H9 (cell line): ENCODE data around the gene NDUFB10. TPM values are rescaled to one million over a fixed set of nuclear protein-coding genes. Genes with fewer than 3 reads are reported as not detected.

Source experiments
- DNase-seq: peaks from one replicate; pipeline ENCODE4 v3.0.0-alpha.2; 2017
- H2AFZ ChIP-seq: one replicate; pipeline ENCODE4 v1.6.1; 2013; ENCODE audit warnings: mild to moderate bottlenecking, low read length, control low read depth, moderate library complexity
- H2AK5ac ChIP-seq: 2 replicates; pipeline ENCODE4 v1.6.1; 2013; ENCODE audit warnings: low read length, control low read depth, mixed read lengths; ENCODE audit not compliant: insufficient read length
- H2BK120ac ChIP-seq: one replicate; pipeline ENCODE4 v1.6.1; 2013; ENCODE audit warnings: low read depth, mild to moderate bottlenecking, low read length, control low read depth, inconsistent platforms; ENCODE audit not compliant: poor library complexity, severe bottlenecking
- H2BK12ac ChIP-seq: 2 replicates; pipeline ENCODE4 v1.6.1; 2013; ENCODE audit warnings: low read length, control low read depth, mixed read lengths, low read depth; ENCODE audit not compliant: insufficient read length
- H2BK15ac ChIP-seq: 2 replicates; pipeline ENCODE4 v1.6.1; 2013; ENCODE audit warnings: low read depth, low read length, control low read depth
- H2BK20ac ChIP-seq: one replicate; pipeline ENCODE4 v1.6.1; 2013; ENCODE audit warnings: low read depth, mild to moderate bottlenecking, low read length, control low read depth, inconsistent platforms; ENCODE audit not compliant: poor library complexity, severe bottlenecking
- H2BK5ac ChIP-seq: 2 replicates; pipeline ENCODE4 v1.6.1; 2013; ENCODE audit warnings: low read length, control low read depth, mixed read lengths; ENCODE audit not compliant: insufficient read length
- H3K14ac ChIP-seq: 2 replicates; pipeline ENCODE4 v1.6.1; 2013; ENCODE audit warnings: low read length, control low read depth; ENCODE audit not compliant: insufficient read depth
- H3K18ac ChIP-seq: 2 replicates; pipeline ENCODE4 v1.6.1; 2013; ENCODE audit warnings: low read depth, mild to moderate bottlenecking, mixed read lengths, low read length, control low read depth; ENCODE audit not compliant: insufficient read length
- H3K23ac ChIP-seq: 2 replicates; pipeline ENCODE4 v1.6.1; 2013; ENCODE audit warnings: low read length, control low read depth, mixed read lengths, low read depth; ENCODE audit not compliant: insufficient read length
- H3K23me2 ChIP-seq: 2 replicates; pipeline ENCODE4 v1.6.1; 2013; ENCODE audit warnings: low read depth, mild to moderate bottlenecking, mixed read lengths, low read length, control low read depth; ENCODE audit not compliant: insufficient read length, poor library complexity, severe bottlenecking
- H3K27ac ChIP-seq: 2 replicates; pipeline ENCODE4 v1.5.1; 2013; ENCODE audit warnings: low read length, control low read depth, mixed read lengths, low read depth; ENCODE audit not compliant: insufficient read length
- H3K27me3 ChIP-seq: 2 replicates; pipeline ENCODE4 v1.6.1; 2013; ENCODE audit warnings: low read length, control low read depth, inconsistent platforms; ENCODE audit not compliant: insufficient read depth
- H3K4ac ChIP-seq: 2 replicates; pipeline ENCODE4 v1.6.1; 2013; ENCODE audit warnings: low read depth, mild to moderate bottlenecking, control low read depth, inconsistent platforms, low read length, moderate library complexity
- H3K4me1 ChIP-seq: 2 replicates; pipeline ENCODE4 v1.6.1; 2013; ENCODE audit warnings: low read length, control low read depth, inconsistent platforms; ENCODE audit not compliant: insufficient read depth
- H3K4me2 ChIP-seq: 2 replicates; pipeline ENCODE4 v1.6.1; 2013; ENCODE audit warnings: low read length, control low read depth, mixed read lengths; ENCODE audit not compliant: insufficient read length, insufficient read depth
- H3K56ac ChIP-seq: 2 replicates; pipeline ENCODE4 v1.6.1; 2013; ENCODE audit warnings: low read depth, mild to moderate bottlenecking, mixed read lengths, low read length, control low read depth; ENCODE audit not compliant: insufficient read length
- H3K79me1 ChIP-seq: 2 replicates; pipeline ENCODE4 v1.6.1; 2013; ENCODE audit warnings: low read depth, mild to moderate bottlenecking, moderate library complexity, low read length, control low read depth, inconsistent platforms; ENCODE audit not compliant: insufficient read depth, poor library complexity, severe bottlenecking
- H3K79me2 ChIP-seq: 2 replicates; pipeline ENCODE4 v1.6.1; 2013; ENCODE audit warnings: low read length, control low read depth, inconsistent platforms; ENCODE audit not compliant: insufficient read depth
- H3K9ac ChIP-seq: 2 replicates; pipeline ENCODE4 v1.6.1; 2013; ENCODE audit warnings: low read length, control low read depth, mixed read lengths; ENCODE audit not compliant: insufficient read length; ENCODE audit errors: extremely low read depth
- H3K9me3 ChIP-seq: one replicate; pipeline ENCODE4 v1.6.1; 2013; ENCODE audit warnings: low read depth, low read length, inconsistent platforms; ENCODE audit not compliant: control insufficient read depth
- H3T11ph ChIP-seq: one replicate; pipeline ENCODE4 v1.6.1; 2013; ENCODE audit warnings: mild to moderate bottlenecking, low read length, control low read depth, inconsistent platforms
- H4K20me1 ChIP-seq: one replicate; pipeline ENCODE4 v1.6.1; 2013; ENCODE audit not compliant: control insufficient read depth, insufficient read length, insufficient read depth
- H4K5ac ChIP-seq: 2 replicates; pipeline ENCODE4 v1.6.1; 2013; ENCODE audit warnings: low read depth, mild to moderate bottlenecking, mixed read lengths, low read length, control low read depth; ENCODE audit not compliant: insufficient read length
- H4K8ac ChIP-seq: replicated peaks from 2 replicates; pipeline ENCODE4 v1.6.1; 2013; ENCODE audit warnings: low read length, control low read depth, mixed read lengths, low read depth; ENCODE audit not compliant: insufficient read length
- H4K91ac ChIP-seq: 2 replicates; pipeline ENCODE4 v1.6.1; 2013; ENCODE audit warnings: low read depth, mild to moderate bottlenecking, moderate library complexity, mixed read lengths, low read length, control low read depth; ENCODE audit not compliant: insufficient read length
- H3K27ac Mint-ChIP-seq, 3 experiments: 2 replicates in 2 of 3; 3 replicates in 1 of 3; pipeline ENCODE4 v1.8.0; 2020 to 2021; ENCODE audit warnings: mixed read lengths in 3 of 3, mild to moderate bottlenecking in 1 of 3, moderate library complexity in 1 of 3
- H3K27me3 Mint-ChIP-seq: 2 replicates; pipeline ENCODE4 v1.8.0; 2021; ENCODE audit warnings: low read depth, mild to moderate bottlenecking, moderate library complexity, mixed read lengths
- H3K36me3 Mint-ChIP-seq, 3 experiments: 2 replicates in 2 of 3; 3 replicates in 1 of 3; pipeline ENCODE4 v1.8.0; 2020 to 2021; ENCODE audit warnings: low read depth in 3 of 3, mixed read lengths in 3 of 3; ENCODE audit not compliant: insufficient read depth in 1 of 3
- H3K4me1 Mint-ChIP-seq, 2 experiments: 2 replicates each; pipeline ENCODE4 v1.8.0; 2020; ENCODE audit warnings: mixed read lengths in 2 of 2
- H3K4me3 Mint-ChIP-seq, 2 experiments: 2 replicates in 1 of 2; 3 replicates in 1 of 2; pipeline ENCODE4 v1.8.0; 2020 to 2021; ENCODE audit warnings: mild to moderate bottlenecking in 2 of 2, mixed read lengths in 2 of 2, moderate library complexity in 1 of 2
- H3K9me3 Mint-ChIP-seq, 2 experiments: 2 replicates in 1 of 2; 3 replicates in 1 of 2; pipeline ENCODE4 v1.8.0; 2020; ENCODE audit warnings: mild to moderate bottlenecking in 2 of 2, mixed read lengths in 2 of 2, moderate library complexity in 1 of 2
- WGBS: extraction: QIAGEN DNeasy Blood & Tissue Kit; methylation state at CpG from one replicate; pipeline ENCODE4 v1.1.7; 2013; ENCODE audit warnings: missing lambda C conversion rate, low lambda C conversion rate, mixed read lengths; ENCODE audit not compliant: insufficient read length; ENCODE audit errors: extremely low coverage; 5-methylcytosine and 5-hydroxymethylcytosine counted together
- total RNA-seq: library from RNA; stranded (reverse); gene quantifications from 2 replicates; pipeline ENCODE4 v1.2.1, GENCODE V29; 2021
- TF ChIP-seq, protein P1 (sequence below): fragments of 200-600 bp; sonication (generic); conservative IDR thresholded peaks from 3 replicates; pipeline ENCODE4 v1.8.0; 2021; ENCODE audit warnings: antibody characterized with exemption, mild to moderate bottlenecking

NDUFB10 gene
- total RNA-seq, 1 experiment from 2014 or later = 191 TPM

DNA sequence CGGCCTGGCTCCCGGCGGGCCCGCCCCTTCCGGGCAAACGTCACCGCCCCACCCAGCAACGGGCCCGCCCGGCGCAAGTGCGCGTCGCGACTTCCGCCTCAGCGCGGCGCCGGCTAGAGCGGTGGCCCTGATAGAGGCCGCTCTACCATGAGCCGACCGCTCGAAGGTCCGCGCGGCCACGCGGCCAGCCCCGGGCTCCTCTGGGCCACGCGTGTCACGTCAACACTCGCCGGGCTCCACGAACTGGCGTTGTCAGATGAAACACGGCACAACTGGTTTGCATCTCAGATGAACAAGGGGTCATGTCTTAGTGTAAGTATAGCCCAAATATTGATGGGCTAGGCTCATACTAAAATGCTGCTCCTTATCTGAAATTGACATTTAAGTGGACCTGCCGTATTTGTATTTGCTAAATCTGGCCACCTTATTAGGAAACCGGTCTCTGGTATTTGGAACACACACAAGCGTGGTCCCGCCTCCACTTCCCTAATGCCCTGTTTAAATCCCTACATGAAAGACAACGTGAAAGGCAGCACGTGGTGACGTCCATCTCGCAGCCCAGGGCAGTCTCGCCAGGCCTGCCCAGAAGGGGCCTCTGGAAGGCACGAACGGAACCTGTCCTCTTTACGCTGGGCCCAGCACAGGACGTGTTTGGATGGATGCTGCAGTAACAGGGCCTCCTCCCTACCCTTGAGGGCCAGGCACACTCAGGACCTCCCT is 50.6 kb downstream of the NDUFB10 start, which contains the start of gene ZNF598:
Gene ZNF598 (minus strand): TSS at position 31 of the 720 bp plus-strand sequence.
- H3K27ac Mint-ChIP-seq = peak within 1 kb of the TSS; percentile 74 to 95 (median 77); a peak in 5 of 7 replicates
- H3K4me2 ChIP-seq = peak within 1 kb of the TSS; percentile 74
- no peak within 1 kb of the TSS for H2BK15ac ChIP-seq
- peak within 1 kb of the TSS; percentile 22 for H4K5ac ChIP-seq
- no peak within 1 kb of the TSS for H2BK5ac ChIP-seq
- H3K56ac ChIP-seq = no peak within 1 kb of the TSS
- no peak within 1 kb of the TSS for H3K27ac ChIP-seq
- no peak within 1 kb of the TSS for H2AFZ ChIP-seq
- peaks cover 6% of the 10 kb centered on the region; the same call in 1 of the 2 replicates for H3K4me1 ChIP-seq
- no peak within 1 kb of the TSS for H4K91ac ChIP-seq
- H3K14ac ChIP-seq = peak within 1 kb of the TSS; percentile 82; the same call in 1 of the 2 replicates
- no peak within 1 kb of the TSS for H2BK20ac ChIP-seq
- H3K4me3 Mint-ChIP-seq = peak within 1 kb of the TSS; percentile 85 to 89
- H3K23ac ChIP-seq = no peak within 1 kb of the TSS
- WGBS = no CpG with 5 or more reads among the region's 52 CpGs
- H3K23me2 ChIP-seq = peaks cover 11% of the 10 kb centered on the region
- peaks cover 5 to 16% (median 12%) of the 10 kb centered on the region in 3 experiments for H3K36me3 Mint-ChIP-seq
- TF ChIP-seq, protein P1, sequence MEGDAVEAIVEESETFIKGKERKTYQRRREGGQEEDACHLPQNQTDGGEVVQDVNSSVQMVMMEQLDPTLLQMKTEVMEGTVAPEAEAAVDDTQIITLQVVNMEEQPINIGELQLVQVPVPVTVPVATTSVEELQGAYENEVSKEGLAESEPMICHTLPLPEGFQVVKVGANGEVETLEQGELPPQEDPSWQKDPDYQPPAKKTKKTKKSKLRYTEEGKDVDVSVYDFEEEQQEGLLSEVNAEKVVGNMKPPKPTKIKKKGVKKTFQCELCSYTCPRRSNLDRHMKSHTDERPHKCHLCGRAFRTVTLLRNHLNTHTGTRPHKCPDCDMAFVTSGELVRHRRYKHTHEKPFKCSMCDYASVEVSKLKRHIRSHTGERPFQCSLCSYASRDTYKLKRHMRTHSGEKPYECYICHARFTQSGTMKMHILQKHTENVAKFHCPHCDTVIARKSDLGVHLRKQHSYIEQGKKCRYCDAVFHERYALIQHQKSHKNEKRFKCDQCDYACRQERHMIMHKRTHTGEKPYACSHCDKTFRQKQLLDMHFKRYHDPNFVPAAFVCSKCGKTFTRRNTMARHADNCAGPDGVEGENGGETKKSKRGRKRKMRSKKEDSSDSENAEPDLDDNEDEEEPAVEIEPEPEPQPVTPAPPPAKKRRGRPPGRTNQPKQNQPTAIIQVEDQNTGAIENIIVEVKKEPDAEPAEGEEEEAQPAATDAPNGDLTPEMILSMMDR = no peak
- H3K27me3 Mint-ChIP-seq = no peaks in the 10 kb centered on the region; the same call in 1 of the 2 replicates
- no peaks in the 10 kb centered on the region for H4K20me1 ChIP-seq
- no peak within 1 kb of the TSS for H2BK12ac ChIP-seq
- DNase-seq = peak; percentile 72
- H4K8ac ChIP-seq = peak within 1 kb of the TSS; percentile 45
- H3K9me3 Mint-ChIP-seq = no peaks in the 10 kb centered on the region; a peak in 1 of 5 replicates
- no peak within 1 kb of the TSS for H2AK5ac ChIP-seq
- peaks cover 18 to 28% of the 10 kb centered on the region in 2 experiments for H3K4me1 Mint-ChIP-seq
- H3K9ac ChIP-seq = peak within 1 kb of the TSS; percentile 90
- H3T11ph ChIP-seq = no peak within 1 kb of the TSS
- peaks cover 21% of the 10 kb centered on the region for H3K79me1 ChIP-seq
- no peaks in the 10 kb centered on the region for H3K9me3 ChIP-seq
- no peaks in the 10 kb centered on the region for H3K27me3 ChIP-seq
- H2BK120ac ChIP-seq = no peak within 1 kb of the TSS
- H3K79me2 ChIP-seq = peaks cover 26% of the 10 kb centered on the region; the same call in 1 of the 2 replicates
- H3K4ac ChIP-seq = no peak within 1 kb of the TSS; the same call in 1 of the 2 replicates
- peak within 1 kb of the TSS; percentile 52 for H3K18ac ChIP-seq

Other genes starting within 250 kb of the NDUFB10 start
- 76.9 and 81.9 TPM in 2 replicates for gene NME3, start 188.0 kb upstream of the NDUFB10 start, total RNA-seq
- gene EME2, start 186.7 kb upstream of the NDUFB10 start, total RNA-seq = 60.4 and 63.6 TPM in 2 replicates
- gene MRPS34, start 186.4 kb upstream of the NDUFB10 start, total RNA-seq = 199 and 205 TPM in 2 replicates
- 19.9 and 20.0 TPM in 2 replicates for gene SPSB3, start 177.0 kb upstream of the NDUFB10 start, total RNA-seq
- gene NUBP2, start 176.6 kb upstream of the NDUFB10 start, total RNA-seq = 67.7 and 69.4 TPM in 2 replicates
- not detected in 2 replicates for gene IGFALS, start 165.8 kb upstream of the NDUFB10 start, total RNA-seq
- gene HAGH, start 132.7 kb upstream of the NDUFB10 start, total RNA-seq = 30.0 and 31.0 TPM in 2 replicates
- gene FAHD1, start 132.3 kb upstream of the NDUFB10 start, total RNA-seq = 13.2 and 16.2 TPM in 2 replicates
- 1.3 and 1.6 TPM in 2 replicates for gene MEIOB, start 87.4 kb upstream of the NDUFB10 start, total RNA-seq
- not detected in 2 replicates for gene HS3ST6, start 41.1 kb upstream of the NDUFB10 start, total RNA-seq
- 24.3 and 25.7 TPM in 2 replicates for gene MSRB1, start 16.3 kb upstream of the NDUFB10 start, total RNA-seq
- gene RPL3L, start 4.8 kb upstream of the NDUFB10 start, total RNA-seq = 0.11 and 0.31 TPM in 2 replicates
- 3,874 and 3,923 TPM in 2 replicates for gene RPS2, start 5.3 kb downstream of the NDUFB10 start, total RNA-seq
- 0.28 TPM in 1 of 2 replicates, not detected in the other for gene RNF151, start 7.3 kb downstream of the NDUFB10 start, total RNA-seq
- gene TBL3, start 12.5 kb downstream of the NDUFB10 start, total RNA-seq = 53.3 and 54.0 TPM in 2 replicates
- 1.3 and 1.7 TPM in 2 replicates for gene NOXO1, start 21.9 kb downstream of the NDUFB10 start, total RNA-seq
- gene GFER, start 24.7 kb downstream of the NDUFB10 start, total RNA-seq = 49.1 and 50.4 TPM in 2 replicates
- 11.9 and 12.1 TPM in 2 replicates for gene SYNGR3, start 30.4 kb downstream of the NDUFB10 start, total RNA-seq
- 64.2 and 70.9 TPM in 2 replicates for gene ZNF598, start 50.3 kb downstream of the NDUFB10 start, total RNA-seq
- gene NPW, start 60.2 kb downstream of the NDUFB10 start, total RNA-seq = 7.1 and 10.2 TPM in 2 replicates
- 15.3 and 18.4 TPM in 2 replicates for gene NHERF2, start 67.4 kb downstream of the NDUFB10 start, total RNA-seq
- gene NTHL1, start 88.3 kb downstream of the NDUFB10 start, total RNA-seq = 52.0 and 54.0 TPM in 2 replicates
- 122 and 125 TPM in 2 replicates for gene TSC2, start 88.4 kb downstream of the NDUFB10 start, total RNA-seq
- 73.5 and 88.0 TPM in 2 replicates for gene PKD1, start 176.4 kb downstream of the NDUFB10 start, total RNA-seq
- 2.4 and 3.0 TPM in 2 replicates for gene RAB26, start 189.1 kb downstream of the NDUFB10 start, total RNA-seq
- gene TRAF7, start 196.2 kb downstream of the NDUFB10 start, total RNA-seq = 105 and 108 TPM in 2 replicates
- 7.9 and 9.3 TPM in 2 replicates for gene CASKIN1, start 237.1 kb downstream of the NDUFB10 start, total RNA-seq
- gene MLST8, start 245.9 kb downstream of the NDUFB10 start, total RNA-seq = 74.5 and 75.9 TPM in 2 replicates